C4-2B (cell line): Measurements from ENCODE around the gene ERI3.

ENCODE experiments used
- CTCF ChIP-seq: fragments of 450-650 bp; conservative IDR thresholded peaks from 2 replicates; pipeline ENCODE4 v1.5.1; 2017; ENCODE audit warnings: mild to moderate bottlenecking
- ZFX ChIP-seq: fragments of 450-650 bp; IDR thresholded peaks from 2 replicates; pipeline ENCODE4 v1.6.1; 2017

GRCh38 chr1:44330935-44331334 lies 24.1 kb downstream of the ERI3 start:
- TF ChIP-seq CTCF (no peak), ZFX (no peak)
